ENCODE results near the gene SUCLA2.

DNA sequence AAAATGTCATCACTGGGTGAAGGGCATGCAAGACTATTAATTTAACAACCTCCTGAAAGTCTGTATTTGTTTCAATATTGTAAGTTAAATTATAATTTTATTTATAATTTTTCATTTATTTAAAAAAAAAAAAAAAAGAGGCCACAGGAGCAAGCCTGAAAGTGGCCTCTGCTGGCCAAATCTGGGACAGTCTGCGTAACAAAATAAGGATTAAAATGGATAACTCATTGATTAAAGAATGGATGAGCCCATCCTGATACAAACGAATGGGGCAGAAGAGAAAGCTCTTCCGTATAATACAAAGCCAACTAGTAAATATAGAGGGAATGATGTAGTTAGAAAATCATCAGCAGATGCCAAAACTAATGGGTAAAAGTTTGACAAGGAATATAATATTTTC, 36.2 kb downstream of the SUCLA2 start:
- TF ChIP-seq, protein P1, sequence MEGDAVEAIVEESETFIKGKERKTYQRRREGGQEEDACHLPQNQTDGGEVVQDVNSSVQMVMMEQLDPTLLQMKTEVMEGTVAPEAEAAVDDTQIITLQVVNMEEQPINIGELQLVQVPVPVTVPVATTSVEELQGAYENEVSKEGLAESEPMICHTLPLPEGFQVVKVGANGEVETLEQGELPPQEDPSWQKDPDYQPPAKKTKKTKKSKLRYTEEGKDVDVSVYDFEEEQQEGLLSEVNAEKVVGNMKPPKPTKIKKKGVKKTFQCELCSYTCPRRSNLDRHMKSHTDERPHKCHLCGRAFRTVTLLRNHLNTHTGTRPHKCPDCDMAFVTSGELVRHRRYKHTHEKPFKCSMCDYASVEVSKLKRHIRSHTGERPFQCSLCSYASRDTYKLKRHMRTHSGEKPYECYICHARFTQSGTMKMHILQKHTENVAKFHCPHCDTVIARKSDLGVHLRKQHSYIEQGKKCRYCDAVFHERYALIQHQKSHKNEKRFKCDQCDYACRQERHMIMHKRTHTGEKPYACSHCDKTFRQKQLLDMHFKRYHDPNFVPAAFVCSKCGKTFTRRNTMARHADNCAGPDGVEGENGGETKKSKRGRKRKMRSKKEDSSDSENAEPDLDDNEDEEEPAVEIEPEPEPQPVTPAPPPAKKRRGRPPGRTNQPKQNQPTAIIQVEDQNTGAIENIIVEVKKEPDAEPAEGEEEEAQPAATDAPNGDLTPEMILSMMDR (IDR thresholded peaks at IDR 0.05; ENCODE audit: control extremely low read depth in 1 of 3, insufficient read depth in 1 of 3, low read depth in 1 of 3, low read length in 3 of 3): no peak
- TF ChIP-seq POLR2A (IDR thresholded peaks at IDR 0.05; ENCODE audit: control extremely low read depth in 1 of 2, low read depth in 2 of 2, low read length in 2 of 2) (no peak), SUZ12 (IDR thresholded peaks at IDR 0.05; ENCODE audit: low read length) (no peak), SIN3A (conservative IDR thresholded peaks at IDR 0.05 in 1 of 2, IDR thresholded peaks at IDR 0.05 in 1 of 2; ENCODE audit: low read depth in 1 of 2, low read length in 2 of 2) (no peak), GTF2F1 (IDR thresholded peaks at IDR 0.05; ENCODE audit: borderline replicate concordance, low read depth, low read length) (no peak), ZNF274 (IDR thresholded peaks at IDR 0.05; ENCODE audit: borderline replicate concordance, extremely low read depth, low read length) (no peak), EP300 (IDR thresholded peaks at IDR 0.05; ENCODE audit: borderline replicate concordance in 1 of 2, low read depth in 2 of 2, low read length in 2 of 2) (no peak)
- TF ChIP-seq, protein P2, sequence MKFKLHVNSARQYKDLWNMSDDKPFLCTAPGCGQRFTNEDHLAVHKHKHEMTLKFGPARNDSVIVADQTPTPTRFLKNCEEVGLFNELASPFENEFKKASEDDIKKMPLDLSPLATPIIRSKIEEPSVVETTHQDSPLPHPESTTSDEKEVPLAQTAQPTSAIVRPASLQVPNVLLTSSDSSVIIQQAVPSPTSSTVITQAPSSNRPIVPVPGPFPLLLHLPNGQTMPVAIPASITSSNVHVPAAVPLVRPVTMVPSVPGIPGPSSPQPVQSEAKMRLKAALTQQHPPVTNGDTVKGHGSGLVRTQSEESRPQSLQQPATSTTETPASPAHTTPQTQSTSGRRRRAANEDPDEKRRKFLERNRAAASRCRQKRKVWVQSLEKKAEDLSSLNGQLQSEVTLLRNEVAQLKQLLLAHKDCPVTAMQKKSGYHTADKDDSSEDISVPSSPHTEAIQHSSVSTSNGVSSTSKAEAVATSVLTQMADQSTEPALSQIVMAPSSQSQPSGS (IDR thresholded peaks at IDR 0.05; ENCODE audit: low read length): no peak
